ENCODE measurements around the gene GPR78.

The GPR78 gene

GRCh38 chr4:8556341-8557150, 23.6 kb upstream of the GPR78 start:
- TF ChIP-seq CTCF (IDR thresholded peaks at IDR 0.05; ENCODE audit: insufficient read depth, low read depth, low read length, missing control alignments) = no peak
- DNase-seq (ENCODE audit: low read depth) = no peak
- no peak overlapping the region for H3K4me3 ChIP-seq (ENCODE audit: low read depth, low read length)

DNA sequence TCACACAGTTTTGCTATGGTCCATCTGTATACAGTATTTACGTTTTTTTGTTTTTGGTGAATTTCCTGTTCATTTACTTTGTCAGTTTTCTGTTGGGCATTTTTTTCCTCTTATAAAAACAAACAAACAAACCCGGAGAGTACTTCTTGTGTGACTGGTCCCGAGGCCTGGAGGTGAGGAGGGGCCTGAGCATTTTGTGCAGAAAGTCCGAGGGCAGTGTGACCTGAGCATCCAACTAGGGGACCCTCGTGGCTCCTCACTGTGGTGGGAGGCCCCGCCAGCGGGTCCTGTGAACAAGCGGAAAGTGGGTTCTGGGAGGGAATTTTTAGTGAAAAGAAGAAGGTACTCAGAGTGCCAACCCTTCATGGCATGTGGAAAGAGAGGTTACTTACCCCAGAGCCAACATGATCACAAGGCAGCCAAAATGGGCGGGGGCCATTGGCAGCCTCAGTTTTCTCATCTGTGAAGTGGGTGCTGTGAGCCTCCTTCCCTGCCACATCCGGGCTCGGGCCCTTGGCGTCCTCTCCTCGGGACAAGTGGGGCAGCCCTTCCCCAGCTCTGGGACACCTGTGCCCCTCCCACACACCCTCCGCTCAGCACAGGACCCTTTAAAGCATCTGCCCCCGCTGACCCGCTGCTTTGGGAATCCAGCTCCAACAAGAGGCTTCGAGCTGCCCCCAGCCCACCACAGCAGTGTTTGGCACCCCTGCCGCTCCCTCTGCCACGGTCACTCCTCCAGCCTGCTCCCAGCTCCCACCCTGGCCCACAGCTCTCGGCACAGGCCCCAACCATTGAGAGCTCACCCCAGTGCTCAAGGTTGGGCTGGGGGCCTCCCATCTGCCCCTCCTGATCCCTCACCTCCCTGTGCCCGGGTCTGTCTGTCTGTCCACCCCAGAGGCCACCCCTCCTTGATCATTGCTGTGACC, 22.8 kb upstream of the GPR78 start:
- DNase-seq (ENCODE audit: low read depth) = no peak
- no peak for TF ChIP-seq CTCF (IDR thresholded peaks at IDR 0.05; ENCODE audit: insufficient read depth, low read depth, low read length, missing control alignments)
- no peak overlapping the region for H3K4me3 ChIP-seq (ENCODE audit: low read depth, low read length)

GRCh38 chr4:8558080-8558960, 21.9 kb upstream of the GPR78 start:
- no peak for TF ChIP-seq CTCF (IDR thresholded peaks at IDR 0.05; ENCODE audit: insufficient read depth, low read depth, low read length, missing control alignments)
- DNase-seq (ENCODE audit: low read depth) = no peak
- no peak overlapping the region for H3K4me3 ChIP-seq (ENCODE audit: low read depth, low read length)

- DNase-seq (ENCODE audit: low read depth) = no peak
- H3K4me3 ChIP-seq (ENCODE audit: low read depth, low read length) = no peak overlapping the region
- no peak for TF ChIP-seq CTCF (IDR thresholded peaks at IDR 0.05; ENCODE audit: insufficient read depth, low read depth, low read length, missing control alignments)
Measured at GRCh38 chr4:8559011-8559410, 21.2 kb upstream of the GPR78 start.

DNA sequence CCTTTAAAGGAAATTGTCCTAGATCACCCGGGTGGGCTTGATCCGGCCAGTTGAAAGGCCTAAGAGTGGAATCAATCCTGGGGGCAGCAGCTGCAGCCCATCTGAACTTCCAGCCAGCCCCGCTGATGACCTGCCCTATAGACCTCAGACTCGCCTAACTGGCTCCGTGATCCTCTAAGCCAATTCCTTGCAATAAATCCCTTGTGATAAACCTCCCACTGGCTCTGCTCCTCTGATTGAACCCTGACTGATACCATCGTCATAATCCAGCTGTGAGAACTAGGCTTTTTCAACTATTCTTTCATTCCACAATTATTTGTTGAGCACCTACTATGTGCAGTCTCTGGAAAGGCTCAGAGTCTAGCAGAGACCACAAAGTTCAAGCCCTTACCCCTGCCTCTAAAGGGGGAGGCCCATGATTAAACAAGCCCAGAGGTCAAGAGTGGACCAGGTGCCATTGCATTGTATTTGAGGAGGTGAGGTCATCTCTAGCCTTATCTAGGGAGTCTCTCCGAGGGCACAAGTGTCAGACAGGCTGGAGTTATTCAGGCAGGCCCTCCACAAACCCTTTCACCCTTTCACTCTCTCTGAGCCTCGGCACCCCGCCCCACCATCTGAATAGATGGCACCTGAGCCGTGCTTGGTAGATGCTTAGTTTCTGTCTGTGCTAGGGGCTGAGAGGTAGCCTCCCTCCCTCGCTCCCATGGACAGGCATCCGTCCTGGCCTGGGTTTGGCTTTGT, 20.5 kb upstream of the GPR78 start:
- H3K4me3 ChIP-seq (ENCODE audit: low read depth, low read length) = no peak overlapping the region
- no peak for DNase-seq (ENCODE audit: low read depth)
- TF ChIP-seq CTCF (IDR thresholded peaks at IDR 0.05; ENCODE audit: insufficient read depth, low read depth, low read length, missing control alignments) = no peak
